HCT116 (cell line): ENCODE results near the gene LYPD8. TPM values are rescaled to one million over a fixed set of nuclear protein-coding genes. Genes with fewer than 3 reads are reported as not detected.

Experiments
- ATAC-seq: fragments of 200-7000 bp; cut with Tn5 transposase; 2 replicates; pipeline ENCODE4 v1.9.1; 2020; ENCODE audit warnings: mild to moderate bottlenecking, moderate library complexity
- BruUV-seq: library from RNA; stranded (reverse); fragments of 400-500 nt; replicated peaks from 2 replicates; lab custom pipeline; 2021; lab: Mats Ljungman, UMichigan
- CTCF ChIA-PET: fragments of 300-600 bp; sonication (Branson Sonifier 250); formaldehyde crosslinking; loops from one replicate; lab custom pipeline; 2021; ENCODE audit warnings: antibody characterized with exemption; lab: Charles Lee
- POLR2A ChIA-PET: fragments of 300-600, 350-600 bp; sonication (Branson Sonifier 250); formaldehyde crosslinking; loops from one replicate; lab custom pipeline; 2021; ENCODE audit warnings: antibody characterized with exemption; lab: Charles Lee
- RAD21 ChIA-PET, 2 experiments: fragments of 300-600 bp; sonication (Branson Sonifier 250); formaldehyde crosslinking; loops; one replicate each; lab custom pipeline; 2023; ENCODE audit warnings: low total read pairs in 2 of 2; ENCODE audit not compliant: uncharacterized antibody in 2 of 2, unreplicated experiment in 2 of 2, low non-redundant PET in 1 of 2; lab: Charles Lee
- DNase-seq: peaks from one replicate; pipeline ENCODE4 v3.0.0-alpha.2; 2010; ENCODE audit warnings: low read depth, low spot score
- H2AFZ ChIP-seq: fragments of 200-600 bp; shearing (Covaris generic), sonication (generic); 2 replicates; pipeline ENCODE4 v1.6.1; 2017; ENCODE audit warnings: low read depth, mixed run types, mixed read lengths, antibody characterized with exemption, low read length; ENCODE audit not compliant: poor library complexity, severe bottlenecking
- H3K27ac ChIP-seq: 2 replicates; pipeline ENCODE4 v1.5.1; 2012; ENCODE audit warnings: low read depth, low read length
- H3K27me3 ChIP-seq: fragments of 200-600 bp; sonication (generic); 2 replicates; pipeline ENCODE4 v1.6.1; 2016; ENCODE audit warnings: mixed run types, low read length, mixed read lengths; ENCODE audit not compliant: insufficient read depth
- H3K36me3 ChIP-seq, 2 experiments: fragments of 200-500 bp in 1 of 2; fragments of 200-600 bp in 1 of 2; sonication (Bioruptor generic) in 1 of 2; sonication (generic) in 1 of 2; 2 replicates each; pipeline versions ENCODE4 v1.5.1 to v1.6.1; 2014 to 2016; ENCODE audit warnings: low read length in 2 of 2, inconsistent platforms in 1 of 2, mixed read lengths in 1 of 2, mixed run types in 1 of 2; ENCODE audit not compliant: insufficient read depth in 2 of 2, control insufficient read depth in 1 of 2
- H3K4me1 ChIP-seq, 2 experiments: fragments of 200-600 bp in 1 of 2; sonication (generic) in 1 of 2; 2 replicates each; pipeline versions ENCODE4 v1.5.1 to v1.6.1; 2012 to 2017; ENCODE audit warnings: low read length in 2 of 2, inconsistent platforms in 1 of 2, mild to moderate bottlenecking in 1 of 2, mixed read lengths in 1 of 2, mixed run types in 1 of 2, moderate library complexity in 1 of 2; ENCODE audit not compliant: insufficient read depth in 2 of 2, control insufficient read depth in 1 of 2
- H3K4me2 ChIP-seq: fragments of 200-600 bp; sonication (generic); 2 replicates; pipeline ENCODE4 v1.6.1; 2017; ENCODE audit warnings: mixed run types, low read length, mixed read lengths
- H3K4me3 ChIP-seq, 2 experiments: fragments of 200-600 bp in 1 of 2; sonication (generic) in 1 of 2; replicated peaks in 1 of 2; 2 replicates each; pipeline ENCODE4 v1.5.1; 2011 to 2016; ENCODE audit warnings: low read length in 2 of 2, control low read depth in 1 of 2, low read depth in 1 of 2, mild to moderate bottlenecking in 1 of 2, mixed read lengths in 1 of 2, mixed run types in 1 of 2
- H3K79me2 ChIP-seq: fragments of 200-600 bp; sonication (generic); 2 replicates; pipeline ENCODE4 v1.6.1; 2017; ENCODE audit warnings: mild to moderate bottlenecking, mixed run types, low read length, moderate library complexity, mixed read lengths; ENCODE audit not compliant: insufficient read depth
- H3K9ac ChIP-seq: fragments of 200-600 bp; sonication (generic); 2 replicates; pipeline ENCODE4 v1.6.1; 2016; ENCODE audit warnings: low read length, mixed read lengths
- H3K9me2 ChIP-seq: fragments of 200-600 bp; sonication (generic), shearing (Covaris generic); 2 replicates; pipeline ENCODE4 v1.6.1; 2017; ENCODE audit warnings: mixed run types, mild to moderate bottlenecking, moderate library complexity; ENCODE audit not compliant: insufficient read depth
- H3K9me3 ChIP-seq, 2 experiments: fragments of 200-500 bp in 1 of 2; fragments of 200-600 bp in 1 of 2; sonication (Bioruptor generic) in 1 of 2; sonication (generic) in 1 of 2; 2 replicates each; pipeline ENCODE4 v1.6.1; 2014 to 2017; ENCODE audit warnings: low read length in 2 of 2, mixed read lengths in 2 of 2, inconsistent platforms in 1 of 2, low read depth in 1 of 2, mild to moderate bottlenecking in 1 of 2, mixed run types in 1 of 2, moderate library complexity in 1 of 2; ENCODE audit not compliant: control insufficient read depth in 1 of 2, insufficient read depth in 1 of 2
- H4K20me1 ChIP-seq: fragments of 200-600 bp; sonication (generic), shearing (Covaris generic); 2 replicates; pipeline ENCODE4 v1.6.1; 2017; ENCODE audit warnings: mixed run types, mild to moderate bottlenecking, moderate library complexity; ENCODE audit not compliant: insufficient read depth
- CTCF ChIP-seq, 3 experiments: fragments of 200-600 bp in 1 of 3; sonication (generic) in 1 of 3; IDR thresholded peaks in 2 of 3; conservative IDR thresholded peaks in 1 of 3; 2 replicates each; pipeline ENCODE4 v1.5.1; 2012 to 2017; ENCODE audit warnings: low read depth in 2 of 3, low read length in 2 of 3, antibody characterized with exemption in 1 of 3, borderline replicate concordance in 1 of 3, control low read depth in 1 of 3, mild to moderate bottlenecking in 1 of 3, mixed read lengths in 1 of 3, mixed run types in 1 of 3, moderate library complexity in 1 of 3; ENCODE audit not compliant: insufficient read depth in 1 of 3
- EGR1 ChIP-seq: IDR thresholded peaks from 2 replicates; pipeline ENCODE4 v1.6.1; 2012; ENCODE audit warnings: low read depth
- EZH2phosphoT487 ChIP-seq: fragments of 200-600 bp; IDR thresholded peaks from 2 replicates; pipeline ENCODE4 v1.6.1; 2018; ENCODE audit warnings: antibody characterized with exemption, borderline replicate concordance
- JUND ChIP-seq: IDR thresholded peaks from 2 replicates; pipeline ENCODE4 v1.6.1; 2012
- POLR2AphosphoS5 ChIP-seq: IDR thresholded peaks from 2 replicates; pipeline ENCODE4 v1.6.1; 2011; ENCODE audit warnings: mild to moderate bottlenecking, low read depth, low read length, moderate library complexity
- RAD21 ChIP-seq: IDR thresholded peaks from 2 replicates; pipeline ENCODE4 v1.6.1; 2012; ENCODE audit warnings: low read depth, mild to moderate bottlenecking
- SIN3A ChIP-seq: IDR thresholded peaks from 2 replicates; pipeline ENCODE4 v1.6.1; 2012; ENCODE audit warnings: low read depth
- YY1 ChIP-seq: IDR thresholded peaks from 2 replicates; pipeline ENCODE4 v1.6.1; 2011; ENCODE audit warnings: low read length, low read depth, moderate library complexity, mild to moderate bottlenecking; ENCODE audit not compliant: insufficient replicate concordance; ENCODE audit errors: extremely low read depth
- ZNF274 ChIP-seq: fragments of 200-500 bp; sonication (Bioruptor generic); IDR thresholded peaks from 2 replicates; pipeline ENCODE4 v1.6.1; 2014; ENCODE audit warnings: mild to moderate bottlenecking, low read depth, low read length, inconsistent platforms
- intact Hi-C: fragments of 100-400 bp; cut with micrococcal nuclease; formaldehyde crosslinking; loops from 2 replicates; pipeline ENCODE4 v1.10.0; 2022
- total RNA-seq: library from RNA; stranded (reverse); gene quantifications from one replicate; pipeline ENCODE4 v1.2.1, GENCODE V29; 2021; ENCODE audit not compliant: unreplicated experiment
- TF ChIP-seq, protein P1 (sequence below): IDR thresholded peaks from 2 replicates; pipeline ENCODE4 v1.6.1; 2012
- TF ChIP-seq, protein P2 (sequence below): IDR thresholded peaks from 2 replicates; pipeline ENCODE4 v1.6.1; 2012; ENCODE audit warnings: low read depth
- TF ChIP-seq, protein P3 (sequence below): IDR thresholded peaks from 2 replicates; pipeline ENCODE4 v1.6.1; 2011; ENCODE audit warnings: mild to moderate bottlenecking, low read length, moderate library complexity; ENCODE audit not compliant: insufficient replicate concordance; ENCODE audit errors: extremely low read depth

Gene LYPD8
- total RNA-seq, 1 experiment from 2014 or later: not detected

GRCh38 chr1:248702714-248703113 is 52.8 kb downstream of the LYPD8 start, which contains the start of gene OR14I1:
OR14I1 (minus strand) TSS chr1:248702766.
- Histone ChIP-seq H3K9me3 (no peaks in the 10 kb centered on the region), H3K4me3 (no peak within 1 kb of the TSS), H4K20me1 (no peaks in the 10 kb centered on the region), H3K4me2 (no peak within 1 kb of the TSS), H3K36me3 (no peaks in the 10 kb centered on the region), H3K9ac (no peak within 1 kb of the TSS), H3K27ac (no peak within 1 kb of the TSS), H3K4me1 (no peaks in the 10 kb centered on the region), H3K79me2 (no peaks in the 10 kb centered on the region), H3K9me2 (no peaks in the 10 kb centered on the region), H2AFZ (no peak within 1 kb of the TSS), H3K27me3 (no peaks in the 10 kb centered on the region)
- no TSS peak for BruUV-seq
- DNase-seq (no peak), ATAC-seq (no peak)
- ChIA-PET CTCF (no interaction called here), RAD21 (no interaction called here), POLR2A (no interaction called here)
- no peak for TF ChIP-seq JUND
- no peak for TF ChIP-seq POLR2AphosphoS5
- TF ChIP-seq EGR1: no peak
- TF ChIP-seq, protein P1, sequence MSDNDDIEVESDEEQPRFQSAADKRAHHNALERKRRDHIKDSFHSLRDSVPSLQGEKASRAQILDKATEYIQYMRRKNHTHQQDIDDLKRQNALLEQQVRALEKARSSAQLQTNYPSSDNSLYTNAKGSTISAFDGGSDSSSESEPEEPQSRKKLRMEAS: no peak
- no peak for TF ChIP-seq ZNF274
- TF ChIP-seq YY1: no peak
- TF ChIP-seq, protein P2, sequence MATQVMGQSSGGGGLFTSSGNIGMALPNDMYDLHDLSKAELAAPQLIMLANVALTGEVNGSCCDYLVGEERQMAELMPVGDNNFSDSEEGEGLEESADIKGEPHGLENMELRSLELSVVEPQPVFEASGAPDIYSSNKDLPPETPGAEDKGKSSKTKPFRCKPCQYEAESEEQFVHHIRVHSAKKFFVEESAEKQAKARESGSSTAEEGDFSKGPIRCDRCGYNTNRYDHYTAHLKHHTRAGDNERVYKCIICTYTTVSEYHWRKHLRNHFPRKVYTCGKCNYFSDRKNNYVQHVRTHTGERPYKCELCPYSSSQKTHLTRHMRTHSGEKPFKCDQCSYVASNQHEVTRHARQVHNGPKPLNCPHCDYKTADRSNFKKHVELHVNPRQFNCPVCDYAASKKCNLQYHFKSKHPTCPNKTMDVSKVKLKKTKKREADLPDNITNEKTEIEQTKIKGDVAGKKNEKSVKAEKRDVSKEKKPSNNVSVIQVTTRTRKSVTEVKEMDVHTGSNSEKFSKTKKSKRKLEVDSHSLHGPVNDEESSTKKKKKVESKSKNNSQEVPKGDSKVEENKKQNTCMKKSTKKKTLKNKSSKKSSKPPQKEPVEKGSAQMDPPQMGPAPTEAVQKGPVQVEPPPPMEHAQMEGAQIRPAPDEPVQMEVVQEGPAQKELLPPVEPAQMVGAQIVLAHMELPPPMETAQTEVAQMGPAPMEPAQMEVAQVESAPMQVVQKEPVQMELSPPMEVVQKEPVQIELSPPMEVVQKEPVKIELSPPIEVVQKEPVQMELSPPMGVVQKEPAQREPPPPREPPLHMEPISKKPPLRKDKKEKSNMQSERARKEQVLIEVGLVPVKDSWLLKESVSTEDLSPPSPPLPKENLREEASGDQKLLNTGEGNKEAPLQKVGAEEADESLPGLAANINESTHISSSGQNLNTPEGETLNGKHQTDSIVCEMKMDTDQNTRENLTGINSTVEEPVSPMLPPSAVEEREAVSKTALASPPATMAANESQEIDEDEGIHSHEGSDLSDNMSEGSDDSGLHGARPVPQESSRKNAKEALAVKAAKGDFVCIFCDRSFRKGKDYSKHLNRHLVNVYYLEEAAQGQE: no peak
- no peak for TF ChIP-seq RAD21
- no peak for TF ChIP-seq EZH2phosphoT487
- TF ChIP-seq SIN3A: no peak
- TF ChIP-seq CTCF (IDR thresholded peaks at IDR 0.05 in 2 of 3, conservative IDR thresholded peaks at IDR 0.05 in 1 of 3; ENCODE audit: borderline replicate concordance in 1 of 3, insufficient read depth in 1 of 3, low read depth in 2 of 3, low read length in 2 of 3): no peak
- TF ChIP-seq, protein P3, sequence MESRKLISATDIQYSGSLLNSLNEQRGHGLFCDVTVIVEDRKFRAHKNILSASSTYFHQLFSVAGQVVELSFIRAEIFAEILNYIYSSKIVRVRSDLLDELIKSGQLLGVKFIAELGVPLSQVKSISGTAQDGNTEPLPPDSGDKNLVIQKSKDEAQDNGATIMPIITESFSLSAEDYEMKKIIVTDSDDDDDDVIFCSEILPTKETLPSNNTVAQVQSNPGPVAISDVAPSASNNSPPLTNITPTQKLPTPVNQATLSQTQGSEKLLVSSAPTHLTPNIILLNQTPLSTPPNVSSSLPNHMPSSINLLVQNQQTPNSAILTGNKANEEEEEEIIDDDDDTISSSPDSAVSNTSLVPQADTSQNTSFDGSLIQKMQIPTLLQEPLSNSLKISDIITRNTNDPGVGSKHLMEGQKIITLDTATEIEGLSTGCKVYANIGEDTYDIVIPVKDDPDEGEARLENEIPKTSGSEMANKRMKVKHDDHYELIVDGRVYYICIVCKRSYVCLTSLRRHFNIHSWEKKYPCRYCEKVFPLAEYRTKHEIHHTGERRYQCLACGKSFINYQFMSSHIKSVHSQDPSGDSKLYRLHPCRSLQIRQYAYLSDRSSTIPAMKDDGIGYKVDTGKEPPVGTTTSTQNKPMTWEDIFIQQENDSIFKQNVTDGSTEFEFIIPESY: no peak
- intact Hi-C loops: no loop called here
